Mesothelial cell of epicardium (in vitro differentiated cells): ENCODE results near the gene SCUBE3. TPM values are rescaled to one million over a fixed set of nuclear protein-coding genes. Genes with fewer than 3 reads are reported as not detected.

Experiments
- DNase-seq, 2 experiments: peaks; one replicate each; pipeline ENCODE4 v3.0.0; 2021; ENCODE audit warnings: low spot score in 2 of 2; ENCODE audit not compliant: unreplicated experiment in 2 of 2
- H3K27ac Mint-ChIP-seq: 2 replicates; pipeline ENCODE4 v1.8.0; 2021; ENCODE audit warnings: mixed read lengths
- H3K27me3 Mint-ChIP-seq: 2 replicates; pipeline ENCODE4 v1.8.0; 2021; ENCODE audit warnings: low read depth, mixed read lengths
- H3K36me3 Mint-ChIP-seq: 2 replicates; pipeline ENCODE4 v1.8.0; 2021; ENCODE audit warnings: mixed read lengths
- H3K4me1 Mint-ChIP-seq: 2 replicates; pipeline ENCODE4 v1.8.0; 2021; ENCODE audit warnings: mixed read lengths
- H3K4me3 Mint-ChIP-seq: 2 replicates; pipeline ENCODE4 v1.8.0; 2021; ENCODE audit warnings: mild to moderate bottlenecking, moderate library complexity, mixed read lengths
- H3K9me3 Mint-ChIP-seq: 2 replicates; pipeline ENCODE4 v1.8.0; 2021; ENCODE audit warnings: mixed read lengths
- total RNA-seq: library from RNA; stranded (reverse); gene quantifications from 3 replicates; pipeline ENCODE4 v1.2.1, GENCODE V29; 2021
- TF ChIP-seq, protein P1 (sequence below): fragments of 200-600 bp; sonication (generic); IDR thresholded peaks from one replicate; pipeline ENCODE4 v1.5.0; 2021; ENCODE audit warnings: antibody characterized with exemption; ENCODE audit not compliant: unreplicated experiment

Gene SCUBE3
- total RNA-seq, 1 donor from 2014 or later = 54.8 TPM

DNA sequence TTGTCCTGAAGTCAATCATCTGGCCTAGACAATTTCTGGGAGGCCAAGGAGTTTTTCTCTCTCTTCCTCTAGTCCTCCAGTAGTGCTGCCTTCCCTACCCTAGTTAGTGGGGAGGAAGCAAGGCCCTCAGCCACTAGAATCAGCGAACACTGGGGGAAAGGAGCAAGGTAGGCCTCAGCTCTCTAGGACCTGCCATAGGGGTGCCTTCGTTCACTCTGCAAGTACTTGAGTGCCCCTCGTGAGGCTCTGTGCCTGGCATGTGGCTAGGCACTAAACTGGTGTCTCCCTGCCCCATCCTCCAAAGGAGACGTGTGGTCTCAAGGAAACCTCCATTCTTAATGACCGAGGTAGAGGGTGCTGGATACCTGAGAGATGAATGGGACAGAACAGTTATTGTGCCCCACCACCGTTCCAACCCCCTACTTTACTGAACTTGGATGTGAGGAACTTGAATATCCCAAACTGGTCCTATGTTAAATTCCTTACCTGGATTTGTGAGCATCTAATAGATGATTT, 84.9 kb downstream of the SCUBE3 start:
- DNase-seq = no peak
- no peak overlapping the region for H3K27ac Mint-ChIP-seq
- no peak overlapping the region for H3K4me3 Mint-ChIP-seq
- TF ChIP-seq, protein P1, sequence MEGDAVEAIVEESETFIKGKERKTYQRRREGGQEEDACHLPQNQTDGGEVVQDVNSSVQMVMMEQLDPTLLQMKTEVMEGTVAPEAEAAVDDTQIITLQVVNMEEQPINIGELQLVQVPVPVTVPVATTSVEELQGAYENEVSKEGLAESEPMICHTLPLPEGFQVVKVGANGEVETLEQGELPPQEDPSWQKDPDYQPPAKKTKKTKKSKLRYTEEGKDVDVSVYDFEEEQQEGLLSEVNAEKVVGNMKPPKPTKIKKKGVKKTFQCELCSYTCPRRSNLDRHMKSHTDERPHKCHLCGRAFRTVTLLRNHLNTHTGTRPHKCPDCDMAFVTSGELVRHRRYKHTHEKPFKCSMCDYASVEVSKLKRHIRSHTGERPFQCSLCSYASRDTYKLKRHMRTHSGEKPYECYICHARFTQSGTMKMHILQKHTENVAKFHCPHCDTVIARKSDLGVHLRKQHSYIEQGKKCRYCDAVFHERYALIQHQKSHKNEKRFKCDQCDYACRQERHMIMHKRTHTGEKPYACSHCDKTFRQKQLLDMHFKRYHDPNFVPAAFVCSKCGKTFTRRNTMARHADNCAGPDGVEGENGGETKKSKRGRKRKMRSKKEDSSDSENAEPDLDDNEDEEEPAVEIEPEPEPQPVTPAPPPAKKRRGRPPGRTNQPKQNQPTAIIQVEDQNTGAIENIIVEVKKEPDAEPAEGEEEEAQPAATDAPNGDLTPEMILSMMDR = no peak
- no peaks in the 10 kb centered on the region for H3K9me3 Mint-ChIP-seq
- H3K4me1 Mint-ChIP-seq = peaks cover 10% of the 10 kb centered on the region
- H3K36me3 Mint-ChIP-seq = peaks cover 4% of the 10 kb centered on the region
- no peaks in the 10 kb centered on the region for H3K27me3 Mint-ChIP-seq

DNA sequence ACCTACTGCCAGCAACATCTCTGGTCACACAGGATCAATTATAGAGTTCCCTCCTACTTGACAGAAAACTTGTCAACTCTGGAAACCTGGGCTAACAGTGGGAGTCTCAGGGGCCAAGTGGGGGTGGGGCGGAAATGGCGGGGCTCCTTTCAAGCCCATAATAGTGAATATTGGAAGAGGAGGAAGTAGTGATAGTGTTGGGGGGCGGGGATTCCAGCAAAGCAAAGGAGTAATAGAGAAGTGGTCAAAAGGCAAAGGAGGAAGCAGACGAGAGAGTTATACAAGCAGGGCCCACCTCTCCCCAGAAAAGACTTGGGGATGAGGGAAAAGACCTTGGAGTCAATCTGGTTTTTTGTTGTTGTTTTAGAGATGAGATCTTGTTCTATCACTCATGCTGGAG, 85.9 kb downstream of the SCUBE3 start:
- TF ChIP-seq, protein P1 = no peak
- Mint-ChIP-seq H3K27me3 (no peaks in the 10 kb centered on the region), H3K4me3 (no peak overlapping the region), H3K9me3 (no peaks in the 10 kb centered on the region), H3K36me3 (no peaks in the 10 kb centered on the region), H3K4me1 (peaks cover 10% of the 10 kb centered on the region), H3K27ac (no peak overlapping the region)
- no peak for DNase-seq

- Mint-ChIP-seq H3K27ac (no peak overlapping the region), H3K27me3 (no peaks in the 10 kb centered on the region), H3K9me3 (no peaks in the 10 kb centered on the region), H3K36me3 (no peaks in the 10 kb centered on the region), H3K4me1 (peaks cover 10% of the 10 kb centered on the region), H3K4me3 (no peak overlapping the region)
- DNase-seq = no peak
- TF ChIP-seq, protein P1 = no peak
These were observed 87.1 kb downstream of the SCUBE3 start for GRCh38 chr6:35300848-35301247.

Other genes starting within 250 kb of the SCUBE3 start
- 0.20 to 0.24 TPM (median 0.20 TPM) in 3 replicates for gene TCP11, start 72.6 kb upstream of the SCUBE3 start, total RNA-seq
- 56.6 to 58.3 TPM (median 56.9 TPM) in 3 replicates for gene ZNF76, start 45.8 kb downstream of the SCUBE3 start, total RNA-seq
- gene DEF6, start 83.9 kb downstream of the SCUBE3 start, total RNA-seq = 9.3 to 11.3 TPM (median 9.7 TPM) in 3 replicates
- gene PPARD, start 128.6 kb downstream of the SCUBE3 start, total RNA-seq = 19.5 to 21.7 TPM (median 20.8 TPM) in 3 replicates
- 7.0 to 8.5 TPM (median 8.0 TPM) in 3 replicates for gene FANCE, start 238.4 kb downstream of the SCUBE3 start, total RNA-seq